Neural crest cell (in vitro differentiated cells): ENCODE results near the gene LTC4S. TPM values are rescaled to one million over a fixed set of nuclear protein-coding genes. Genes with fewer than 3 reads are reported as not detected.

Experiments
- DNase-seq: peaks from one replicate; pipeline ENCODE4 v3.0.0; 2021; ENCODE audit warnings: low read depth, mixed read lengths, low spot score
- H3K27ac Mint-ChIP-seq: one replicate; pipeline ENCODE4 v1.8.0; 2021; ENCODE audit warnings: mild to moderate bottlenecking, mixed read lengths; ENCODE audit not compliant: unreplicated experiment
- H3K27me3 Mint-ChIP-seq: 2 replicates; pipeline ENCODE4 v1.8.0; 2021; ENCODE audit warnings: low read depth, mild to moderate bottlenecking, mixed read lengths
- H3K36me3 Mint-ChIP-seq: 2 replicates; pipeline ENCODE4 v1.8.0; 2021; ENCODE audit warnings: low read depth, mild to moderate bottlenecking, mixed read lengths
- H3K4me1 Mint-ChIP-seq: 2 replicates; pipeline ENCODE4 v1.8.0; 2021; ENCODE audit warnings: mixed read lengths
- H3K4me3 Mint-ChIP-seq: one replicate; pipeline ENCODE4 v1.8.0; 2021; ENCODE audit warnings: mild to moderate bottlenecking, mixed read lengths
- H3K9me3 Mint-ChIP-seq: 2 replicates; pipeline ENCODE4 v1.8.0; 2021; ENCODE audit warnings: mixed read lengths
- total RNA-seq: library from RNA; stranded (reverse); gene quantifications from 2 replicates; pipeline ENCODE4 v1.2.1, GENCODE V29; 2021
- TF ChIP-seq, protein P1 (sequence below): fragments of 200-600 bp; sonication (generic); conservative IDR thresholded peaks from 2 replicates; pipeline ENCODE4 v1.5.0; 2021; ENCODE audit warnings: antibody characterized with exemption, mild to moderate bottlenecking

LTC4S gene
- total RNA-seq, 1 donor from 2014 or later: 3.3 TPM

DNA sequence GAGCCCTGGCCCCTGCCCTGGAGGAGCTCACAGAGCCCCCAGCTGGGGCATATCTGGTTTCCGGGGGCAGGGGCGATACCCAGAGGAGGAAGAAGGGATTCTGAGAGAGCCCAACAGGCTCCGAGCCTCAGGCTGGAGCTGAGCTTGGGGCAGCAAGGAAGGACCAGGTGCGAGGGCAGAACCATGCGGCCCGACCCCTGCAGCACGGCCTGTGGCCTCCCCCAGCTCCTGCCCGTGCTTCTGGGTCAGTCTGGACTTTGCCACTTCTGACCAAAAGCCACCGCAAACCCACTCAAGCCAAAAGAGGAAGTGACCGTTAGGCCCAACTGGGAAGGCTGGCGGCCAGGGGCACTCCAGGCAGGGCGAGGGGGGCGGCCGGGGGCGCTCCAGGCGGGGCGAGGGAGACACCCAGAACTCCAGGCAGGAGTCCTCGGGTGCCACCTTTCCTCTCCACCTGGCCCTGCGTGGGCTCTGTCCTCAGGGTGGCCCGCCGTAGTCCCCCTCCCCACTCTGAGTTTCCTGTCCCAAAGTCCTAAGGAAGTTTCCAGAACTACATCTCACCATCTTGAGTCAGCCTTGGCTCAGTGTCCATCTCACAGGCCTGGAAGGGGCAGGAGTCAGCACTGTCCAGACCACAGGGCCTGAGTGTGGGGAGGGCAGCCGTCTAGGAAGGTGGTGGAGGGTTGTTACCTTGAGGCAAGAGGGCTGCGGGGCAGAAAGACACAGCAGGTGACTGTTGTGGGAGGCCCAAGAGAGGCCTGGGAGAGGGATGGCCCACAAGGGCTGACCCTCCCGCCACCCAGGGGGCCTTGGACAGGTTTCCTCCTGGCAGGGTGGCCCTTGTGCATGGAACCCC lies 946 bp upstream of the LTC4S start:
- H3K27ac Mint-ChIP-seq: no peak overlapping the region
- H3K4me1 Mint-ChIP-seq: peaks cover 5% of the 10 kb centered on the region
- peaks cover 7% of the 10 kb centered on the region for H3K36me3 Mint-ChIP-seq
- peak overlapping the region; percentile 57 for H3K4me3 Mint-ChIP-seq
- no peaks in the 10 kb centered on the region for H3K9me3 Mint-ChIP-seq
- H3K27me3 Mint-ChIP-seq: peaks cover 2% of the 10 kb centered on the region
- no peak for DNase-seq
- TF ChIP-seq, protein P1, sequence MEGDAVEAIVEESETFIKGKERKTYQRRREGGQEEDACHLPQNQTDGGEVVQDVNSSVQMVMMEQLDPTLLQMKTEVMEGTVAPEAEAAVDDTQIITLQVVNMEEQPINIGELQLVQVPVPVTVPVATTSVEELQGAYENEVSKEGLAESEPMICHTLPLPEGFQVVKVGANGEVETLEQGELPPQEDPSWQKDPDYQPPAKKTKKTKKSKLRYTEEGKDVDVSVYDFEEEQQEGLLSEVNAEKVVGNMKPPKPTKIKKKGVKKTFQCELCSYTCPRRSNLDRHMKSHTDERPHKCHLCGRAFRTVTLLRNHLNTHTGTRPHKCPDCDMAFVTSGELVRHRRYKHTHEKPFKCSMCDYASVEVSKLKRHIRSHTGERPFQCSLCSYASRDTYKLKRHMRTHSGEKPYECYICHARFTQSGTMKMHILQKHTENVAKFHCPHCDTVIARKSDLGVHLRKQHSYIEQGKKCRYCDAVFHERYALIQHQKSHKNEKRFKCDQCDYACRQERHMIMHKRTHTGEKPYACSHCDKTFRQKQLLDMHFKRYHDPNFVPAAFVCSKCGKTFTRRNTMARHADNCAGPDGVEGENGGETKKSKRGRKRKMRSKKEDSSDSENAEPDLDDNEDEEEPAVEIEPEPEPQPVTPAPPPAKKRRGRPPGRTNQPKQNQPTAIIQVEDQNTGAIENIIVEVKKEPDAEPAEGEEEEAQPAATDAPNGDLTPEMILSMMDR: no peak

DNA sequence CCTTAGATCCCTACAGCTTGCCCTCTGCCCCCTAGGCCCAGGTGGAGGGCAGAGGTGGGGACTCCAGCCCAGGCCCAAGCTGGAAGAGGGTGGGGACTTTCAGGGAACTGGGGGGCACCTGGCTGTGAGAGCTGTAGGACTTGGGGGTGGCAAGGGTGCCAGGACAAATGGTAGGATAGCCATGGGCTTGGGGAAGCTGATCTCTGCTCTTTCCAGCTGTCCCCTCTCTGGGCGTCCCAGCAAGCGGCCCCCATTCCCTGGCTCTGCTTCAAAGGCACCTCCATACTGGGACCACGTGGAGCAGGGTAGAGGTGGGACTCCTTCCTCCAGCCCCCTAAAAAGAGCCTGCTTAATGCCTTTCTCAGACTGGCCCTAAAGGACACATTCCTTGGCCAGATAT lies 385 bp downstream of the LTC4S start:
- Mint-ChIP-seq H3K27me3 (peaks cover 2% of the 10 kb centered on the region), H3K36me3 (peaks cover 4% of the 10 kb centered on the region), H3K9me3 (no peaks in the 10 kb centered on the region), H3K27ac (no peak overlapping the region), H3K4me3 (peak overlapping the region; percentile 81), H3K4me1 (peaks cover 5% of the 10 kb centered on the region)
- TF ChIP-seq, protein P1: no peak
- DNase-seq: no peak

DNA sequence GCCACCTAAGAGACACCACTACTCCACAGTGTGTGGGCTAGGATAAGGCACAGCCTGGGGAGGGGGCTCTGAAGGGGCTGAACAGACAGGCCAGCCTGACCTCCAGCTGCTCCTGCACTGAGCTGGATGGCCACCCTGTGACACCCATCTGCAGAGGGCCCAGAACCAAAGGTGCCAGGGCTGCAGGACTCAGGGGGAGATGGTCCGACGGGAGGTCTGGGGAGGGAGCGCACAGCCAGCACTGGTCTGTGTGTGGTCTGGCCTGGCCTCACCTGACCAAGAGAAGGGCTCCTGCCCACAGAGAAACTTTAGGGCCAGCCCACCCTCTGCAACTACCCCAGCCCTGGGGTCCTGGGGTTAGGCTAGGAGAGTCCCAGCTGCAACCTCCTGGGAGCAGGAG lies 789 bp downstream of the LTC4S start:
- H3K4me1 Mint-ChIP-seq: peaks cover 5% of the 10 kb centered on the region

DNA sequence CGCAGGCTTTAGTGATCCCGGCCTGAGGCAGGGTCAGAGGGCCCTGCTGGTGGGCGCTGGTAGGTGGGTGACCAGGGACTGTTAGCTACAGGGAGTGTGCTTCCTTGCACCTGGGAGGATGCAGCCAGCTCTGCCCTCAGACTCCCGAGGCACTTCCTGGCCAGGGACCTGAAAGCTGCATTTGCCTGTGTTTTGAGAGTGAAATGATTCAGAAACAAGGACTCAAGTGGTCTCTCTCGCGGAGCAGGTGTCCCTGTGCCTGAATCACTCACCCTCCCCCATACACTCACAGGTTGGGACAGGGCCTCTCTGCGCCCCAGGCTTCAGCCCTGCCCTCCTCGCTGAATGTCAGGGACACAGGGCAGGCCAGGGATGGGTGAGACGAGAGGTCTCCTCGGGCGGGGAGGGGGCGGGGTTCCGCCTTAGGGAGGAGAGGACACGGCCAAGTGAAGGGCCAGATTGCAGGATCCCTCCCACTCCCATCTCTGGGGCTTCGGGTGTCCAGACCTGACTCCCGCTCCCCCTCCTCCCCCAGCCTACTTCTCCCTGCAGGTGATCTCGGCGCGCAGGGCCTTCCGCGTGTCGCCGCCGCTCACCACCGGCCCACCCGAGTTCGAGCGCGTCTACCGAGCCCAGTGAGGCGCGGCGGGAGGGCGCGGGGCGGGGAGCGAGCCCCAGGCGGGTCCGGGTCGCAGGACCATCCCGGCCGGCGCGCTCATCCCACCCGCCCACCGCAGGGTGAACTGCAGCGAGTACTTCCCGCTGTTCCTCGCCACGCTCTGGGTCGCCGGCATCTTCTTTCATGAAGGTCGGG lies 1.5 kb downstream of the LTC4S start:
- H3K4me3 Mint-ChIP-seq: peak overlapping the region; percentile 81
- no peaks in the 10 kb centered on the region for H3K9me3 Mint-ChIP-seq
- no peak overlapping the region for H3K27ac Mint-ChIP-seq
- no peak for DNase-seq
- peaks cover 4% of the 10 kb centered on the region for H3K36me3 Mint-ChIP-seq
- peaks cover 2% of the 10 kb centered on the region for H3K27me3 Mint-ChIP-seq
- TF ChIP-seq, protein P1: no peak
- peaks cover 5% of the 10 kb centered on the region for H3K4me1 Mint-ChIP-seq

More for the DNA sequence above, 789 bp downstream of the LTC4S start:
- Mint-ChIP-seq H3K36me3 (peaks cover 4% of the 10 kb centered on the region), H3K4me3 (peak overlapping the region; percentile 81), H3K27me3 (peaks cover 2% of the 10 kb centered on the region), H3K27ac (no peak overlapping the region), H3K9me3 (no peaks in the 10 kb centered on the region)
- no peak for DNase-seq
- TF ChIP-seq, protein P1: no peak

DNA sequence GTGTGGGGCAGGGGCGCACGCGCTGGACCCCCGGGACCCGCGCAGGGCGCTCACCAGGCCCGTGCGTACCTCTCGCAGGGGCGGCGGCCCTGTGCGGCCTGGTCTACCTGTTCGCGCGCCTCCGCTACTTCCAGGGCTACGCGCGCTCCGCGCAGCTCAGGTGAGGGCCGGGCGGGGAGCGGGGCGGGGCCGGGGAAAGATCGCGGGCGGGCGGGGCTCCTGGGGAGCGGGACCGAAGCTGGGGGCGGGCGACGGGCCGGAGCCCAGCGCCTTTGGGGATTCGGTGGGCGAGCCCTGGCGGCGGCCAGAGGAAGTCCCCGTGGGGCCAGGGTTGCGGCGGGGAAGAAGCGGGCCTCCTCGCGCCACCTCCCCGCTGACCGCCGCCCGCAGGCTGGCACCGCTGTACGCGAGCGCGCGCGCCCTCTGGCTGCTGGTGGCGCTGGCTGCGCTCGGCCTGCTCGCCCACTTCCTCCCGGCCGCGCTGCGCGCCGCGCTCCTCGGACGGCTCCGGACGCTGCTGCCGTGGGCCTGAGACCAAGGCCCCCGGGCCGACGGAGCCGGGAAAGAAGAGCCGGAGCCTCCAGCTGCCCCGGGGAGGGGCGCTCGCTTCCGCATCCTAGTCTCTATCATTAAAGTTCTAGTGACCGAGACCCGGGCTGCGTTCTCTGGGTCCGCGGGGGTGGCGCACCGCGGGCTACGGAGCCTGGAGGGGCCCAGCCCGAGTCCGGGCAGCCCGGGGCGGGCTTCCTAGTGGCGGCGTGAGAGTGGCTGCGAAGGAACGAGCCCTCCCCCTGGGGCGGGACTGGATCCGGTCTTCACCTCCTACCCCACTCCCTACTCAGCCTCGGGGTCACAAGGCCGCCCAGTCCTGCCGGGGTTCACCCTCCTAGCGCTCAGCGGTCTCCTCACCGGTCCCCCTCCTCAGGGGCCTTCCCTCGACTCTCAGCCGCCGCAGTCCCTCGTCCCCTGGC lies 2.4 kb downstream of the LTC4S start:
- peak; percentile 80 for DNase-seq
- peaks cover 2% of the 10 kb centered on the region for H3K27me3 Mint-ChIP-seq
- H3K4me3 Mint-ChIP-seq: peak overlapping the region; percentile 78
- H3K9me3 Mint-ChIP-seq: no peaks in the 10 kb centered on the region
- peaks cover 5% of the 10 kb centered on the region for H3K4me1 Mint-ChIP-seq
- peaks cover 4% of the 10 kb centered on the region for H3K36me3 Mint-ChIP-seq
- no peak overlapping the region for H3K27ac Mint-ChIP-seq
- TF ChIP-seq, protein P1: peak; percentile 78
